Renal cortical epithelial cell (primary cell): ENCODE measurements around the gene DUOX2. TPM values are rescaled to one million over a fixed set of nuclear protein-coding genes. Genes with fewer than 3 reads are reported as not detected.
A peak's percentile ranks its signal among the peaks of the same experiment; 100 is the strongest.
"Not testable (repeated sequence)": the region's sequence is repeated elsewhere in the genome, so short reads cannot be mapped to it uniquely, and the experiment has no call there.

Source experiments
- DNase-seq: peaks from one replicate; pipeline ENCODE4 v3.0.0-alpha.2; 2011; ENCODE audit warnings: low read depth
- total RNA-seq: library from RNA; depleted of rRNA; stranded (reverse); fragments of >200 nt; gene quantifications from 2 replicates; pipeline ENCODE4 v1.2.3, GENCODE V29; 2014

Gene DUOX2
- total RNA-seq, 1 donor from 2014 or later: 0.05 TPM

GRCh38 chr15:45118996-45119395 lies 5.0 kb upstream of the DUOX2 start:
- DNase-seq: no peak

DNA sequence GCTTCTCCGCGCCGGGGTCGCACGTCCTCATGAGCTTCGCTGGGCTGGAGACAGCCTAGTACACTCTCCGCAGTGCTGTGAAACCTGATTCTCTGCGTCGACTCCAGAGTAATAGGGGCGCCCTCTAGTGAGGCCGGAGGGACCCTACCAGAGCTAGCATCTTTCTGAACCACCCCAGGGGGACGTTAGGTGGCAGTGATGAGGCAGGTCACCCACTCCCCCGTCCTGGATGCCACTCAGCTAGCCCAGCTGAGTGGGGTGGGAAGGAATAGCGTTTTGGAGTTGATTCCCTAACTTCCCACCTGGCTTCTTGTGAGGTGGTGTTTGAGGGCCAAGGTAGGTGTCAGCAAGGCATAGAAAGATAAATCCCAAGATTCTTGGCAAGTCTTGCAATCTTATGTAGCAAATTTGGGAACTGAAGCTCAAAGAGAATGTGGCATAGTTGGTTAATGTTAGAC lies 4.2 kb upstream of the DUOX2 start:
- DNase-seq: peak; percentile 80

- DNase-seq: no peak
Observed at GRCh38 chr15:45117308-45118130, 3.5 kb upstream of the DUOX2 start.

DNA sequence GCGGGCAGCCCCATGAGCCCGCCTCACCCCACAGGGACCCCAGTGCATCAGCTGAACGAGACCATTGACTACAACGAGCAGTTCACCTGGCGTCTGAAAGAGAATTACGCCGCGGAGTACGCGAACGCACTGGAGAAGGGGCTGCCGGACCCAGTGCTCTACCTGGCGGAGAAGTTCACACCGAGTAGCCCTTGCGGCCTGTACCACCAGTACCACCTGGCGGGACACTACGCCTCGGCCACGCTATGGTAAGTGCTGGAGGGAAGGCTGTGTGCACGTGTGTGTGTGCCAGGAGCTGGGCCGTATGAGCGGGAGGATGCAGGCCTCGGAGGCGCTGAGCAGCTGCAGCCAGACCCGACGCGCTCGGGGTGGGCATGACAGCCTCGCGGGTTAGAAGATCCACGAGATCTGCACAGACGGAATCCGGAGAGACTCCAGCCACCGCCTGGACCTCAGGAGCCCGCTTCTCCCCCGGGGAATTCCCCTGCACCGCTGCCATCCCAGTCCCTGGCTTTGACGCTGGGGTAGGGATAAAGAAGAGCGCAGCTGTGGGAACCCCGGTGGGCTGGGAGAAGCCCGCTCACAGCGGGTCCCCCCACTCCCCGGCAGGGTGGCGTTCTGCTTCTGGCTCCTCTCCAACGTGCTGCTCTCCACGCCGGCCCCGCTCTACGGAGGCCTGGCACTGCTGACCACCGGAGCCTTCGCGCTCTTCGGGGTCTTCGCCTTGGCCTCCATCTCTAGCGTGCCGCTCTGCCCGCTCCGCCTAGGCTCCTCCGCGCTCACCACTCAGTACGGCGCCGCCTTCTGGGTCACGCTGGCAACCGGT lies 2.7 kb upstream of the DUOX2 start:
- DNase-seq: no peak

- no peak for DNase-seq
Observed at GRCh38 chr15:45116006-45116481, 2.1 kb upstream of the DUOX2 start.

DNA sequence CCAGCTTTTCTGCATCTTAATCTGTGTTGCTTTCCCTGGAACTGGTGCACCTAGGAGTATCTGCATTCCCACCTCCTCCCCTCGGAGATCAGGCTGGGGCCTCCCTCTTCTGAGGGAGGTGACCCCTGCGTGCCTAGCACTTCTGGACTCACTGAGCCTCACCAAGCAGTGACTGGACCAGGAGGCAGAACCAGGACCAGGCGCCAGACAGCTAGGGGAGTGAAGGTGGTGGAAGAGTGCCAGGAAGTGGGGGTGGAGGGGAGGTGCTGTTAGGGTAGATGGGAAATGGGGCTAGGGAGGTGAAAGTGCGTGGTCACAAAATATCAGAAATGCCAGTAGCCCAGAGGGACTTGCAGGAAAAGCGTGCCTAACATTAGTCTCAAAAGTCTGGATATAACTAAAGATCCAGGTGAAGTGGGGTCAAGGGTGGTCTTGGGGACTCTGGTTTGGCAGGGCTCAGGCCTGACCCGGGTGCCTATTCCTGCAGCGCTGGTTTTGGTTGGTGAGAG lies 1.4 kb upstream of the DUOX2 start:
- no peak for DNase-seq

GRCh38 chr15:45114751-45115085 lies 746 bp upstream of the DUOX2 start:
- no peak for DNase-seq

DNA sequence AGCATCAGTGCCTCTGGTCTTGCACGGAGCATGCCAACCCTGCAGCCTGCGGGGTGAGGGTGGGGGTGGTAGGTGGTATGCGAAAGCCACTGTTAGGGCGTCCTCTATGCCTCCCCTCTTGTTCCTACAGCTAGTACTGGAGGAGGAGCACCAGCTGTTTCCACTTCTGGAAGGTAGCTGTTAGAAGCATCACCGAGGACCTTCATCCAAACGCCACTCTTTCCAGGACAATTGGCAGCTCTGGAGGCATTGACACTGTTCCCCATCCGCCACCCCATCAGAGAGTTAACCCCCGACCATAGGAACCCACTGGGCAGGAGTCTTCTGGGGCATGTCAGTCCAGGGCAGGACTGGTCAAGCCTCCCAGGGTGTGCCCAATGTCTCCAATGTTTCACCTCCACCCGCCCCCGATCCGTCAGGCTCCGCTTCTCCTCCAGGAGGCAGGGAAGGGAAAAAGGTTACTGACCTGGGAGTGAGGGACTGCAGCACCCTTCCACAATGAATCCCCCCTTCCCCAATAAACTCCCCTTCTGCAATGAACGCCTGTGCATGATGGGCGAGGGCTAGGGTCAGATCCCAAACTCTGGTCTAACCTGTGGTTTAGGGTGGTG lies 487 bp downstream of the DUOX2 start:
- no peak for DNase-seq

- no peak for DNase-seq
Observed at GRCh38 chr15:45112591-45113379, 1.2 kb downstream of the DUOX2 start.

- DNase-seq: no peak
Observed at GRCh38 chr15:45112143-45112590, 1.8 kb downstream of the DUOX2 start.

DNA sequence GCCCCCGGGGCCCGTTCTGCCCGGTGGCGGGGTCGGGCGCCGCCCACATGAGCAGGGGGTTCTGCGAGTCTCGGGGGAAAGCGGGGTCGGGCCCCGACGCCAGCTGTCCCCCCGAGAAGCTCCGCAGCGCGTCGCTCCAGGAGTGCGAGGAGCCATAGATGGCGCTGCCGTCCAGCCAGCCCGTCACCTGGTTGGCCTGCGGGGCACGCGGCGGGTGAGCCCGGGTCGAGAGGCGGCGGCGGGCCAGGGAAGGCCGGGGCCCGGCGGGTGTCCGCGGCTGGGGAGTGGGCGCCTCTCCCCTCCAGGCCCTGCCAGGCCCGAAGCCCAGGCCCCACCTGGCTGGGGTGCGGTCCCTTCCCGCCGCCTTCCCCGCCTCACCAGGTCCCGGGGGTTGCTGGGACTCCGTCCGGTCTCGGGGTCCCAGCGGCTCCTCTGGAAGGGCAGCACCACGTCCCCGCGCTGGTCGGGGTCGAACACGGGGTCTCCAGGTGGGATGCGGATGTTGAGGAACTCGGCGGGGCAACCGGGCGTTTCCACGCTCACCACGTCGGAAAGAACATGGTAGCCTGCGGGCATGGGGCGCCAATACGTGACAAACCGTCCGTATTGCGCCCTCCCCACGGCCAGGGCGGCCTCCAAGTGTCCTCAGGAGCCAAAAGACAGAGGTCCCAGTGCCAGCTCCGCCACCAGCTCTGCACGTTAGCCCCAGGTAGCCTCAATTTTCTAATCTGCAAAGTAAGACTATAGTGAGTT lies 2.4 kb downstream of the DUOX2 start:
- DNase-seq: no peak

- DNase-seq: no peak
Observed at GRCh38 chr15:45110256-45110820, 3.6 kb downstream of the DUOX2 start.

GRCh38 chr15:45107941-45108630 lies 5.9 kb downstream of the DUOX2 start:
- DNase-seq: no peak

DNA sequence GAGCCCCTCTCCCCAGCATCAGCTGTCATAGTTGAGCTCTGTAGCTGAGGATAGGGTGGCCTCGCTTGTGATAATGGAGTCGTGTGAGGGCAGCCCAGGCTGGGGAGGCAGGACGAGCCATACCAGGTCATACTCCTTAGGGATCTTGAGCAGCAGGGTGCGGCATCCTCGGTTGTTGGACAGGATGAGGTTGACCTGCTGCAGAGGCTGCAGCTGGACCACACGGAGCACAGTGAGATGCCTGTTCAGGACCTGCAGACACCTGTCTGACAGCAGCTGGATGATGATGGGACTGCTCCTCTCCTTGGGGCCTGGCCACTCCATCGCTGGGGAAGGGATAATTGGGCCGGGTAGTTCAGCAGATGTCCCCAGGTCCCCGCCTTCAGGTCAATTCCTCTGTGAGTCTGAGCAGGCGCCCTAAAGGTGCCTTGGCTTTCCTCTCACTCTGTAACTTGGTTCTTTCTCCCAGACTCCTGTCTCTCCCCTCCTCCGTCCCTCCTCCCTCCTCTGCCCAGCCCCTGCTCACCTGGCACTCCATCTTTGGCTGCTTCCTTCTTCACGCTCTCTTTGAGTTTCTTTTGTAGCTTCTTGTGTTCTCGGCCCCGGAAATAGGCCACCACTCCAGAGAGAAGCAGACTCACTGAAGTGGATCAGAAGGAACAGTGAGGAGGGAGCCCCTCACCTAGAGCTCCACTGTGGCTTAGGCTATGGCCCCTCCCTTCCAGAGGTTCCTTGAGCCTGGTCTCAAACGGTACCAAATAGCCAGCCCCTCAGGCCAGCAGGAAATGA lies 7.8 kb downstream of the DUOX2 start:
- DNase-seq: no peak

DNA sequence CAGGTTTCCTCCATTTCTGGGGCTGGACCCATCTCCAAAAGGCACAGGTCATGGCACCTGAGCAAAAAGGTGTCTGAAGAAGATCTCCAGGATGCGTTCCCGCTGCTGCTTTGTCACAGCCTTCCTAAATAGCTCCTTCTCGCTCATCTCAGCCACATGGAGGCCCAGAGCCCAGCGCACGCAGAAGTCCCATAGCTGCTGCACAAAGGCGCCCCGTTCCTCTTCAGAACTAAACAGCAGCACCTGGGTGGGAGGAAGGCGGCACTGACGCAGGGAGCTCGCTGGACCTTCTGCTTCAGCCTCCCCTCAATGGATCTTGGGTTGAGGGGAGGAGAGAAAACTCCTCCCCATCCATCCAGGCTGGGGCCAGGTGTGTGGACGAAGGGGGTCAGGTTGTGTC lies 8.4 kb downstream of the DUOX2 start:
- DNase-seq: no peak

GRCh38 chr15:45104170-45104569 lies 9.8 kb downstream of the DUOX2 start:
- not testable (repeated sequence) for DNase-seq

GRCh38 chr15:45102226-45102625 lies 11.7 kb downstream of the DUOX2 start:
- DNase-seq: no peak

DNA sequence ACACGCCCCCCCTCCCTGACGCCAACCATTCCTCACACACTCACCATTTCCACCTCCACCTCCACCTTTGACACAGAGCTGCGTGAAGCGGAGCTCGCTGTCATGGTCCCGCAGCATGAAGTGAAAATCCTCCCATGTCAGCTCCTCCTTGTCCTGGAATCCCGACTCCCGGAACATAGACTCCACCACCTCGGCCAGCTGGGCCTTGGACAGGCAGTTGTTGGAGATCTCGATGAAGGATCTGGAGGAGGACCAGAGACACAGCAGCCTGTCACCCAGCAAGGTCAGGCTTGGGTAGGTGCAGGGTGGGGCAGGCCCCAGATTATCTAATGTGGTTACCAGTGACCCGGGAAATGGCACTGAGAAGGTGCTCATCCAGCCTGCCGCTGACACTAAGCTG lies 12.2 kb downstream of the DUOX2 start:
- no peak for DNase-seq
